ENCODE results near the gene CTNNA3. TPM values are rescaled to one million over a fixed set of nuclear protein-coding genes. Genes with fewer than 3 reads are reported as not detected.
"Not testable (repeated sequence)": the region's sequence is repeated elsewhere in the genome, so short reads cannot be mapped to it uniquely, and the experiment has no call there.

Gene CTNNA3
- total RNA-seq, 4 donors from 2014 or later, result 14.3 to 49.5 (median 24.2) TPM

GRCh38 chr10:67697724-67698131, 1.7 kb upstream of the CTNNA3 start:
- ATAC-seq (peak; percentile 65 to 71), DNase-seq (no peak)
- Histone ChIP-seq H3K4me3 (no peak overlapping the region), H3K27me3 (no peaks in the 10 kb centered on the region), H3K9me3 (no peaks in the 10 kb centered on the region), H3K4me1 (peaks cover 14 to 17% of the 10 kb centered on the region in 2 donors), H3K36me3 (no peaks in the 10 kb centered on the region), H3K27ac (no peak overlapping the region)
- in situ Hi-C loops (cut with MboI; ENCODE audit: low sequenced_read_pairs in 4 of 4), result loop anchor here (5.0 to 10.0 kb wide), 3 partner anchors 80 to 87 kb away; no protein-coding TSS in a partner anchor
- TF ChIP-seq POLR2A (IDR thresholded peaks at IDR 0.05), result no peak
- TF ChIP-seq CTCF (IDR thresholded peaks at IDR 0.05 in 4 of 5, conservative IDR thresholded peaks at IDR 0.05 in 1 of 5), result peak; percentile 40 to 72 (median 55)
- intact Hi-C loops (cut with DNase I; ENCODE audit: low total_unique reads), result loop anchor here (1.0 kb wide), 1 partner anchor 83 kb away; no protein-coding TSS in a partner anchor

DNA sequence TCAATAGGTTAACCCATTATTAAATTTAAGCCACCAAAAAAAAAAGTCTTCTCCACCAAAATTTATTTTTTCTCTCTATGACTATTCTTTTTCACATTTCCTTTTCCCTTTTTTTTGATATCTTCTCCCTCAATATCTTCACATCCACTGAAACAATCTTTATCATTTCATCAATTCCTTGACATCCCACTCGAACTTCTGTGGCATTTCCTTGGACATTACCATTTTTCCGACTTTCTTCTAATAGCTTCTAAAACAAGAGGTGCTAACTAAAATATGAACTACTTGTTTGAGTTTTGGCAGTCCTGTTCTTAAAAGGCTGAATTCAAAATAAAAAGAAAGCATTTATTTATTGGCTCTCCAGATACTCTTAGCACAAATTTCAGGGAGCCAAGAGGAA, 684 bp upstream of the CTNNA3 start:
- H3K27ac ChIP-seq, result no peak overlapping the region
- H3K4me3 ChIP-seq, result no peak overlapping the region

GRCh38 chr10:67695555-67695954, 440 bp downstream of the CTNNA3 start:
- H3K36me3 ChIP-seq, result no peaks in the 10 kb centered on the region
- ATAC-seq (no peak), DNase-seq (no peak)
- H3K9me3 ChIP-seq, result no peaks in the 10 kb centered on the region
- no peaks in the 10 kb centered on the region for H3K27me3 ChIP-seq
- in situ Hi-C loops (cut with MboI; ENCODE audit: low sequenced_read_pairs in 4 of 4), result loop anchor here (5.0 to 10.0 kb wide), 3 partner anchors 82 to 89 kb away; no protein-coding TSS in a partner anchor
- H3K4me1 ChIP-seq, result peaks cover 14 to 17% of the 10 kb centered on the region in 2 donors
- peak overlapping the region in 3 of 4 donors; percentile 40 to 52 (median 46) for H3K27ac ChIP-seq
- TF ChIP-seq CTCF (IDR thresholded peaks at IDR 0.05 in 4 of 5, conservative IDR thresholded peaks at IDR 0.05 in 1 of 5) (no peak), POLR2A (IDR thresholded peaks at IDR 0.05) (no peak)
- peak overlapping the region; percentile 30 to 40 (median 34) for H3K4me3 ChIP-seq
- intact Hi-C loops (cut with DNase I; ENCODE audit: low total_unique reads), result no loop called here

More for the DNA sequence above, 684 bp upstream of the CTNNA3 start:
- in situ Hi-C loops (cut with MboI; ENCODE audit: low sequenced_read_pairs in 4 of 4) (loop anchor here (5.0 to 10.0 kb wide), 3 partner anchors 81 to 88 kb away; no protein-coding TSS in a partner anchor), intact Hi-C loops (cut with DNase I; ENCODE audit: low total_unique reads) (loop anchor here (1.0 kb wide), 1 partner anchor 84 kb away; no protein-coding TSS in a partner anchor)
- ATAC-seq, result no peak
- TF ChIP-seq CTCF (IDR thresholded peaks at IDR 0.05 in 4 of 5, conservative IDR thresholded peaks at IDR 0.05 in 1 of 5) (no peak), POLR2A (IDR thresholded peaks at IDR 0.05) (no peak)
- H3K4me1 ChIP-seq, result peaks cover 14 to 17% of the 10 kb centered on the region in 2 donors
- H3K36me3 ChIP-seq, result no peaks in the 10 kb centered on the region
- DNase-seq, result no peak
- no peaks in the 10 kb centered on the region for H3K27me3 ChIP-seq
- H3K9me3 ChIP-seq, result no peaks in the 10 kb centered on the region

DNA sequence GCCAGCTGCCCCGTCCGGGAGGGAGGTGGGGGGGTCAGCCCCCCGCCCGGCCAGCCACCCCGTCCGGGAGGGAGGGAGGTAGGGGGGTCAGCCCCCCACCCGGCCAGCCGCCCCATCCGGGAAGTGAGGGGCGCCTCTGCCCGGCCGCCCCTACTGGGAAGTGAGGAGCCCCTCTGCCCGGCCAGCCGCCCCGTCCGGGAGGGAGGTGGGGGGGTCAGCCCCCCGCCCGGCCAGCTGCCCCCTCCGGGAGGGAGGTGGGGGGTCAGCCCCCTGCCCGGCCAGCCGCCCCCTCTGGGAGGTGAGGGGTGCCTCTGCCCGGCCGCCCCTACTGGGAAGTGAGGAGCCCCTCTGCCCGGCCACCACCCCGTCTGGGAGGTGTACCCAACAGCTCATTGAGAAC, 4.1 kb downstream of the CTNNA3 start:
- in situ Hi-C loops (cut with MboI; ENCODE audit: low sequenced_read_pairs in 4 of 4), result loop anchor here in 2 of 4 donors (10.0 kb wide), 1 partner anchor 93 kb away; no protein-coding TSS in a partner anchor
- H3K27me3 ChIP-seq; intact Hi-C loops (cut with DNase I; ENCODE audit: low total_unique reads); ATAC-seq; DNase-seq; H3K36me3 ChIP-seq; H3K9me3 ChIP-seq; H3K27ac ChIP-seq; H3K4me3 ChIP-seq: not testable (repeated sequence)
- peaks cover 10 to 17% of the 10 kb centered on the region in 2 donors for H3K4me1 ChIP-seq

DNA sequence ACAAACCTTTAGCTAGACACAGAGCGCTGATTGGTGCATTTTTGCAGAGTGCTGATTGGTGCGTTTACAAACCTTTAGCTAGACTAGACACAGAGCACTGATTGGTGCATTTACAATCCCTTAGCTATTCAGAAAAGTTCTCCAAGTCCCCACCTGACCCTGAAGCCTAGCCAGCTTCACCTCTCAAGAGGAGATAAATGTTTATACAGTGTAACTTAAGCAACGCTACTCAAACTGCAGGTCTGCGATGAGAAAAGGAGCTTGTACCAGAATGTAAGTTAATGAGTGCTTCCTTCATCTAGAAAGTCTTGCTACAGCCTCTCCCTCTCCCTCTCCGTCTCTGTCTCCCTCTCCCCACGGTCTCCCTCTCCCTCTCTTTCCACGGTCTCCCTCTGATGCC, 5.5 kb downstream of the CTNNA3 start:
- H3K27ac ChIP-seq; H3K4me1 ChIP-seq; H3K36me3 ChIP-seq; intact Hi-C loops (cut with DNase I; ENCODE audit: low total_unique reads); H3K4me3 ChIP-seq; DNase-seq; H3K27me3 ChIP-seq; H3K9me3 ChIP-seq; ATAC-seq: not testable (repeated sequence)
- in situ Hi-C loops (cut with MboI; ENCODE audit: low sequenced_read_pairs in 4 of 4), result loop anchor here in 2 of 4 donors (10.0 kb wide), 1 partner anchor 94 kb away; no protein-coding TSS in a partner anchor

DNA sequence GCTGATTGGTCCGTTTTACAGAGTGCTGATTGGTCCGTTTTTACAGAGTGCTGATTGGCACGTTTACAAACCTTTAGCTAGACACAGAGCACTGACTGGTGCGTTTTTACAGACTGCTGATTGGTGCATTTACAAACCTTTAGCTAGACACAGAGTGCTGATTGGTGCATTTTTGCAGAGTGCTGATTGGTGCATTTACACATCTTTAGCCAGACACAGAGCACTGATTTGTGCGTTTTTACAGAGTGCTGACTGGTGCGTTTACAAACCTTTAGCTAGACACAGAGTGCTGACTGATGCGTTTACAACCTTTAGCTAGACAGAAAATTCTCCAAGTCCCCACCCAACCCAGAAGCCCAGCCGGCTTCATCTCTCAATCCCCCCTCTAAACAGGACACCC, 11.9 kb downstream of the CTNNA3 start:
- H3K27ac ChIP-seq; H3K36me3 ChIP-seq; H3K4me3 ChIP-seq; DNase-seq; H3K9me3 ChIP-seq; H3K4me1 ChIP-seq; ATAC-seq; intact Hi-C loops (cut with DNase I; ENCODE audit: low total_unique reads); in situ Hi-C loops (cut with MboI; ENCODE audit: low sequenced_read_pairs in 4 of 4); H3K27me3 ChIP-seq: not testable (repeated sequence)
